Embryonic facial prominence (tissue), 1 donor: ENCODE data around the gene ZNF414.

Source experiments
- DNase-seq: peaks from one replicate; pipeline ENCODE4 v3.0.0-alpha.2; 2016; ENCODE audit errors: extremely low spot score

The ZNF414 gene

DNA sequence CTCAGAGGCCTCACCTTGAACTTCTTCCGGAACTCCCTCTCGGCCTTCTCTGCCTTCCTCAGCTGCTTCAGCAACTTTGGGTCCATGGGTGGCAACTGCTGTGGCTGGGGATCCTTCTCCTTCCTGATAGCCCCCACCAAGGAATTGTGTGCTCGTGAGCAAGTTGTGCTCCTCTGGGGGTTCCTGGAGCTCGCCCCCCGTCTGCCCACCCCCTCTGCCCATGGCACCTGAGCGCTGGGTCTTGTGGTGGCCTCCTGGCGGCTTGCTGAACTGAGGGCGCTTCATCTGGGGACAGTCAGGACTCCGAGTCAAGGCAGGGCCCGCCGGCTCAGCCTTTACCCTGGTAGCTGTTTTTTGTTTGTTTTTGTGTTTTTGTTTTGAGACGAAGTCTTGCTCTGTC, 23.1 kb downstream of the ZNF414 start:
- DNase-seq, result no peak

- DNase-seq, result no peak
Observed at GRCh38 chr19:8490395-8490760, 23.6 kb downstream of the ZNF414 start.

DNA sequence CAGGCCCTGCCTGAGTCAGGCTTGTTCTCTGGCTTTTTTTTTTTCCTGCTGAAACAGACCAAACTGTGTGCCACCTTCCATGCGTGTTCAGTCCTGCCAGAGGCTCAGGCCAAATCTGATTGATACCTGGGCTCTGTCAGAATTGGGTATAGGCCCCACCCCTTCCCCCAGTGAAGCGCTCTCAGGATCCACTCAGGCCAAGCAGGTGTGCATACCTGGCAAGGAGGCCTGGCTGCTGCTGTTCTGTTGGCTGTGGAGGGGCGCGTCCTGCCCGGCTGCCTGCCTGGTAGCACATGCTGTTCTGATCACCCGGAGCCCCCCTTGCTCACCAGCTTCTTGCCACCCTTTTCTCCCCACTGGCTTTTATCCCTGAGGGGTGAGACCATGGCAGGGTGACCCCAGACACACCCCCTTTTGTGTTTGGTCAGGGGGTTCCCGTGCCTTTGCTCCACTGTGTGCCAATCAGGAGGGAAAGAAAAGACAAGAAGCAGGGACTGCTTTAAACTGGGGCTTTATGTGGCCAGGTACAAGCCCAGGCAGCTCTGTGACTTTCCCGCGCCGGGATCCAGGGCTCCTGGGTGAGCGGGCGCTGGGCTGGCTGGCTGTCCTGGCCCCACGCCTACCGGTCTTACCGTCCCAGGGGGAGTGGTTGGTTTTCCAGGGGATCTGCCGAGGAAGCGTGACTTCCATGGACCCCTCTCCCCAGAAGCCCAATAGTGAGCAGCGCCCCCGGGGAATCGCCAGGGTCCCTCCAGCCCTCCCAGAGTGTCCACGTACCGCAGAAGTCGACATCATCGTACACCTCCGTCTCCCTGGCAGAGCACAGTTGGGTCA, 24.2 kb downstream of the ZNF414 start:
- no peak for DNase-seq

GRCh38 chr19:8488365-8488764, 25.6 kb downstream of the ZNF414 start:
- DNase-seq, result no peak

DNA sequence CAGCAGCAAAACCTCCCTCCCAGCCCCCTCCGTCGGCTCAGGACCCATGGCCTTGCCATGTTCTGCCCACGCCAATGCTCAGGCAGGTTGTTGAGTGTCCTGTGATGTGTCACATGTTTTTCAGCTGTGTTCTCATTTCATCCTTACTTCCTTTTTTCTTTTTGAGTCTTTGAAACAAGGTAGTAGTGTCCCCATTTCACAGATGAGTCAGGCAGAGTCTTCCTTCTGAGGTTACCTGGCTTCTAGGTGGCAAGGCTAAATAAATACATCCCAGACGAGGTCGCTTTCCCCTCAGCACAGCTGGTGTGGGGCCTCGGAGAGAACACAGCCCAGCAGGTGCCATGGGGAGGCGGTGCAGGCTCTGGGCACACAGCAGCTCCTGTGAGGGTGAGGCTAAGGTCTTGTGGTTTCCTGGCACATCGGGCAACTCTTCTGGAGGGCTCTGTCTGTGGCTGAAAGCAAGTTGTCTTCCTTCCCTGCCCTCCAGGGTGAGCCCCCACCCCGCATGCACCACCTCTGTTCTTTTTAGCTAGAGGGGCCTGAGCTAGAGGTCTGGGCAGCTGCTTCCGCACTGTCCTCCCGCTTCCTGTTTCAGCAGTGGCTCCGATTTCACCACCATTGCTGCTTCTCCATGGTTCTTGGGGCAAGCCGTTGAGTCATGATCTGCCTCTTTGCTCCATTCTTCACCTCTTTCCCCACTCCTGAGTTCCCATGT, 26.7 kb downstream of the ZNF414 start:
- no peak for DNase-seq

DNA sequence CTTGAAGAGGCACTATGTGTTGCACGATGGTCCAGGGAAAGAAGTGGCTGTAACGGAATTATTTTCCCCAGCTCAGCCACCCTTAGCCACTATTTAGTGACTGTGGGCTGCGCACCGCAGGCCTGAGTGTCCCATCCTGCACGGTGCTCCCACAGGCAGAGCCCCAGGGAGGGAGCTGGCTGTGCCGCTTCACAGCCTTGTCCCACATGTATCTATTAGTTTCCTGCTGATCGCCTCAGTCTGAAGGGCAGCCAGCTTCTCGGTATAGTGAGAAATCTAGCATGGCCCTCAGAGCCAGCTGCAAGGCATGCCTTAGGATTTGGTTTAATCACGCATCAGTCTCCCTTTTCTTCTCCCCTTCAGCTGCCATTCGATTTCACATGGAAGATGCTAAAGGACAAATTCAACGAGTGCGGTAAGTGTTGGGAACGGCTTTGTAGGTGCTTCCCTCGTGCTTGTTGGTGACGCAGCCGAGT, 27.3 kb downstream of the ZNF414 start:
- DNase-seq, result no peak

GRCh38 chr19:8485561-8486371, 28.2 kb downstream of the ZNF414 start:
- no peak for DNase-seq

GRCh38 chr19:8484331-8484894, 29.6 kb downstream of the ZNF414 start:
- no peak for DNase-seq

DNA sequence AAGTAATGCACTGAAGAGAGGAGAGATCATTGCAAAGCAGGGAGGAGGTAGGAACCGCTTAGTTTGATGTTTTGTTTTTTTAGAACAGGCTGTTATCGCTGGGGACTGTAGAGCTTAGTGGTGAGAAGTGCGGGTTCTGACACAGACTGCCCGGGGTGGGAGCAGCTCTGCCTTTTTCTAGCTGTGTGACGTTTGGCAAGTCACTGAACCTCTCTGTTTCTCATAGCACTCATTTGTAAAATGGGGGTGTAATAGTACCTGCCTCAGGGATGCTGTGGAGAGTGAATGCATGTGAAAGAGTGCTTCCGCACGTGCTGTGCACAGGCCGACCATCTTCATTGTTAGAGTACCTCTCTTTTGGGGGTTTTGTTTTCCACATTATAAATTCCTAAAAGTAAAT, 30.8 kb downstream of the ZNF414 start:
- no peak for DNase-seq

DNA sequence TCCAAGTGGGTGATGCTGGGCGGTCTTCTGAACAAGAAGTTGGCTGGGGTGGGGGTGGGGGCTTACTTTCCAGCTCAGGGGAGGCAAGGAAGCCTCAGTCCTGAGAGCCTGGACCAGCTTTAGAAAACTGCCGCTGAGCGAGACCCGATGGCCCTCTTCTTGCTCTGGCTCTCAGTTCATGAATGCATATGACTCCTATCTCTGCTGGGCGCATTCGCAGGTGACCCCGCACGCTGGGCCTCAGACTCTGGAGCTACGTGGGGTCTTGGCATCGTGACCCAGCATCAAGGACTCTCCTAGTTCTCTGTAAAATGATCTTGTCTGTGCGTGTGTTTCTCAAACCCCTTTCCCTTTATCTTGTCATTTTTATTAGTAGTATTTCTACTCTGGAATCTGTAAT, 31.3 kb downstream of the ZNF414 start:
- DNase-seq, result no peak

- DNase-seq, result no peak
Observed at GRCh38 chr19:8481616-8482015, 32.4 kb downstream of the ZNF414 start.

- no peak for DNase-seq
Observed at GRCh38 chr19:8481201-8481600, 32.8 kb downstream of the ZNF414 start.

DNA sequence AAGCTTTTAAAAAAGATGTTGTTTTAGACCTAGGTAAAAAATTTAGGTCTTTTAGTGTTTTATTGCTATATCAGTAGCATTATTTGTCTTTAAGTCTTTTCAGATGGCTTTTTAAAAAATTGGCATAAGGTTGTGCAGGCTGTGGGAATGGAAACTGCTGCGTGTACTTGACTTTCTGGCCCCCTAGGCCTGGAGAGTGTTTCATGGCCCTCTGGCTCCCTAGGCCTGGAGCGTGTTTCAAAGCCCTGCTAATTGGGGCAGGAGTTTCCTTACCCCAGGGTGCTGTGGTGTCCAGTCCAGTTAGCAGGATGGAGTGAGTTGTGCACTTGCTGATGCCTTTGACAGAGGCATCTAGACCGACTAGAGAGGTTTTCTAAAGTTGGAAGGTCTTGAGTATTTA, 35.4 kb downstream of the ZNF414 start:
- no peak for DNase-seq

GRCh38 chr19:8477889-8478288, 36.1 kb downstream of the ZNF414 start:
- no peak for DNase-seq

DNA sequence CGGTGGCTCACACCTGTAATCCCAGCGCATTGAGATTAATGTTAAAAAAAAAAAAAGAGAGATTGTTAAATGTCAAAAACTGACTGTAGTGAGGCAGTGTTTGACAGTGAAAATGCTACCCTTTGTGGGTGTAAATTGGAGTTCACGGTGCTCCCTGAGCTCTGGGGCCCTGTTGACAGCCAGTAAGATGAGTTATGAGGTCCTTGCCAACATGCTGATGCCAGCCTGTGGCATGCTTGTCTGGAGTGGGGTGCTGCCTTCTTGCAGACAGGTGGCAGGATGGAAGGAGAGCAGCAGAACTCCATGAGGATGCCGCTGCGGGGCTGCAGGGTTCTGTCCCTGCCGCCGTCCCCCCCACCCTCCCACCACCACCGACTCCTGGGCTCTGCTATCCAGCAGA, 37.4 kb downstream of the ZNF414 start:
- DNase-seq, result no peak

DNA sequence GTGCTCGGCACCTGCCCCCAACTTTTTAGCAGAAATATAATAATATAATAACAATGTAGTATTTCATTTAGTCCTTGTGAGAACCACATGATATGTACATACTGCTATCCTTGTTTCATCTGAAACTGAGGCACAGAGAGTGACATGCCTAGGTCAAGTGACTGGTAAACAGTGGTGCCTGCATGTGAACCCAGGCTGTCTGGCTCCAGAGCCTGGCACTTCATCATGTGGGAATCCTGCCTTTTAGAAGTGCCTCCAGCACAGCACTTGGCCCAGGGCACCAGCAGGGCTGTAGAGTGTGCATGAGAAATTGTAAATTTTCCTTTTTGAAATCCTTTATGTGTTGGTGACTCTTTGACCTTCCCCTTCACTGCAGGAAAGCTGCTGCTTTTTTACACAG, 39.0 kb downstream of the ZNF414 start:
- no peak for DNase-seq

- DNase-seq, result no peak
Observed at GRCh38 chr19:8473648-8474476, 40.1 kb downstream of the ZNF414 start.

- DNase-seq, result no peak
Observed at GRCh38 chr19:8469613-8470368, 44.2 kb downstream of the ZNF414 start.

- DNase-seq, result no peak
Observed at GRCh38 chr19:8468761-8469373, 45.1 kb downstream of the ZNF414 start.

- DNase-seq, result no peak
Observed at GRCh38 chr19:8468124-8468523, 45.8 kb downstream of the ZNF414 start.
